Osteoblast (primary cell): Measurements from ENCODE around the gene NCOA6. TPM values are rescaled to one million over a fixed set of nuclear protein-coding genes. Genes with fewer than 3 reads are reported as not detected.

Experiments
- DNase-seq: peaks from one replicate; pipeline ENCODE4 v3.0.0; 2011; ENCODE audit warnings: low spot score, mixed read lengths; ENCODE audit not compliant: insufficient read length; ENCODE audit errors: missing footprints
- H2AFZ ChIP-seq: 2 replicates; pipeline ENCODE4 v1.6.0; 2011; ENCODE audit warnings: mild to moderate bottlenecking, low read length
- H3K27ac ChIP-seq: 2 replicates; pipeline ENCODE4 v1.5.1; 2011; ENCODE audit warnings: mild to moderate bottlenecking, low read depth, low read length, moderate library complexity
- H3K27me3 ChIP-seq: 2 replicates; pipeline ENCODE4 v1.6.0; 2012; ENCODE audit warnings: mild to moderate bottlenecking, control low read depth, inconsistent platforms, low read length, moderate library complexity; ENCODE audit not compliant: insufficient read depth
- H3K36me3 ChIP-seq: 2 replicates; pipeline ENCODE4 v1.5.1; 2011; ENCODE audit warnings: mild to moderate bottlenecking, low read length, control low read depth, moderate library complexity; ENCODE audit not compliant: insufficient read depth
- H3K4me1 ChIP-seq: 2 replicates; pipeline ENCODE4 v1.5.1; 2011; ENCODE audit warnings: mild to moderate bottlenecking, low read length, control low read depth, moderate library complexity; ENCODE audit not compliant: insufficient read depth
- H3K4me2 ChIP-seq: 2 replicates; pipeline ENCODE4 v1.6.0; 2011; ENCODE audit warnings: mild to moderate bottlenecking, low read length; ENCODE audit not compliant: insufficient read depth
- H3K4me3 ChIP-seq: fragments of 200-600 bp; sonication (generic); 3 replicates; pipeline ENCODE4 v1.5.1; 2012; ENCODE audit warnings: mild to moderate bottlenecking, low read length, inconsistent platforms; ENCODE audit not compliant: insufficient read depth
- H3K79me2 ChIP-seq: 2 replicates; pipeline ENCODE4 v1.6.0; 2012; ENCODE audit warnings: mild to moderate bottlenecking, low read length, control low read depth, inconsistent platforms; ENCODE audit not compliant: insufficient read depth
- H3K9me3 ChIP-seq: 2 replicates; pipeline ENCODE4 v1.5.1; 2011; ENCODE audit warnings: low read depth, low read length, control low read depth
- H4K20me1 ChIP-seq: 2 replicates; pipeline ENCODE4 v1.6.0; 2012; ENCODE audit warnings: mild to moderate bottlenecking, low read length, control low read depth; ENCODE audit not compliant: insufficient read depth
- total RNA-seq: library from RNA; depleted of rRNA; stranded (reverse); fragments of >200 nt; gene quantifications from 2 replicates; pipeline ENCODE4 v1.2.3, GENCODE V29; 2012
- TF ChIP-seq, protein P1 (sequence below): IDR thresholded peaks from 2 replicates; pipeline ENCODE4 v1.5.1; 2011; ENCODE audit warnings: mild to moderate bottlenecking, low read depth, low read length, moderate library complexity; ENCODE audit errors: extremely low read depth

NCOA6 gene
- total RNA-seq, 1 donor, result 8.7 TPM

DNA sequence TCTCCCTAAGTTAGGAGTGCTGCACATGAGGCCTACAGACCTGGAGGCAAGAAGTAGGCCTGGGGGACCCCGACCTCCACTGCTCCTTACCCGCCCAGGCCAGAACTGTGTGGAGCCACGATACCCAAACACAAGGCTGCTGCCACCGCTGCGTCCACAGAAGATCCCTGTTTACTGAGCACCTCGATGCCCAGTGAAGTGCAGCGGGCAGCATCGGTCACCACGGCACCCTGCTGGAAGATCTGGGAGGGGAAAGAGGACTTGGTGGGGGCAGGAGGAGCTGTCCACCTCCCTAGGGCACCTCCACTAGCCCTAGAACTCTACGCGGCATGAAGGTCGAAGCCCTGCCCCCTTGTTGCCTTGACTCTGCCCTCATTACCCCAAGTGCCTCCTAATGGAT lies 37.3 kb upstream of the NCOA6 start:
- TF ChIP-seq, protein P1, sequence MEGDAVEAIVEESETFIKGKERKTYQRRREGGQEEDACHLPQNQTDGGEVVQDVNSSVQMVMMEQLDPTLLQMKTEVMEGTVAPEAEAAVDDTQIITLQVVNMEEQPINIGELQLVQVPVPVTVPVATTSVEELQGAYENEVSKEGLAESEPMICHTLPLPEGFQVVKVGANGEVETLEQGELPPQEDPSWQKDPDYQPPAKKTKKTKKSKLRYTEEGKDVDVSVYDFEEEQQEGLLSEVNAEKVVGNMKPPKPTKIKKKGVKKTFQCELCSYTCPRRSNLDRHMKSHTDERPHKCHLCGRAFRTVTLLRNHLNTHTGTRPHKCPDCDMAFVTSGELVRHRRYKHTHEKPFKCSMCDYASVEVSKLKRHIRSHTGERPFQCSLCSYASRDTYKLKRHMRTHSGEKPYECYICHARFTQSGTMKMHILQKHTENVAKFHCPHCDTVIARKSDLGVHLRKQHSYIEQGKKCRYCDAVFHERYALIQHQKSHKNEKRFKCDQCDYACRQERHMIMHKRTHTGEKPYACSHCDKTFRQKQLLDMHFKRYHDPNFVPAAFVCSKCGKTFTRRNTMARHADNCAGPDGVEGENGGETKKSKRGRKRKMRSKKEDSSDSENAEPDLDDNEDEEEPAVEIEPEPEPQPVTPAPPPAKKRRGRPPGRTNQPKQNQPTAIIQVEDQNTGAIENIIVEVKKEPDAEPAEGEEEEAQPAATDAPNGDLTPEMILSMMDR, result no peak
- Histone ChIP-seq H3K79me2 (no peaks in the 10 kb centered on the region), H3K36me3 (peaks cover 11% of the 10 kb centered on the region), H3K27me3 (no peaks in the 10 kb centered on the region), H3K27ac (no peak overlapping the region), H3K4me3 (no peak overlapping the region), H2AFZ (no peak overlapping the region), H3K4me1 (no peaks in the 10 kb centered on the region), H4K20me1 (no peaks in the 10 kb centered on the region), H3K4me2 (no peak overlapping the region), H3K9me3 (no peaks in the 10 kb centered on the region)
- DNase-seq, result no peak

DNA sequence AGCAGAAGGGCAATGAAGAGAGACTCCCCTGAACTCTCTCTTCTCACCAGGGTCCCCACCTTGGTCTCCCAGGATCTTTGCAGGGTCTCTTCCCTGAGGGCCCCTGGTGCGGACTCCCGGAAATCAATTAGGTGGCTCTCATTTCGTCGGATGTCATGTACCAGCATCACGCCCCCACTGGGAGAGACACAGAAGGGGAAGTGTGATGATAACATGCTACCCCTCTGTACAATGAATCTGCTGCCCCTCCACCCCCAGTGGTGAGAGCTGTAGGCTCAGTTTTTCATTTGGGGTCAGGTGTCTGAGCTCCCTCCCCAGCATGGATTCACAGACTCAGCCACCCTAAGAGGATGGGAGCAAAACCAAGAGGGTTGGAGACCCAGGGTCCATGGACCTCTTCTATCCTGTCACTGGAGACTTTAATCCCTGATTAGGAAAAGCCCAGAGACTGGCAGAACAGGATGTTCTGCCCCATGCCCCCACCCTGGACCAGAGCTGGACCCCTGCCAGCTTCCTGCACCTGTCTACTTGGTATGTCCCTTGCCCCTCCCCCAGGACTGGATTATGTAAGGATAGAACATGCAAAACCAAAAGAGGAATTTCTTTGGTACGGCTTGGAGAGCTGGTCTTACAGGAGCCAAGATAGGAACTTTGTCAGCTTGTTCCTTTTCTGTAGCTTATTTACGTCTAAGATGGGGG lies 36.1 kb upstream of the NCOA6 start:
- H3K4me2 ChIP-seq, result no peak overlapping the region
- H3K27ac ChIP-seq, result no peak overlapping the region
- H2AFZ ChIP-seq, result no peak overlapping the region
- TF ChIP-seq, protein P1, result no peak
- no peak overlapping the region for H3K4me3 ChIP-seq
- no peaks in the 10 kb centered on the region for H3K27me3 ChIP-seq
- H3K4me1 ChIP-seq, result no peaks in the 10 kb centered on the region
- H3K36me3 ChIP-seq, result peaks cover 16% of the 10 kb centered on the region
- no peaks in the 10 kb centered on the region for H3K9me3 ChIP-seq
- H4K20me1 ChIP-seq, result no peaks in the 10 kb centered on the region
- H3K79me2 ChIP-seq, result no peaks in the 10 kb centered on the region
- DNase-seq, result no peak

DNA sequence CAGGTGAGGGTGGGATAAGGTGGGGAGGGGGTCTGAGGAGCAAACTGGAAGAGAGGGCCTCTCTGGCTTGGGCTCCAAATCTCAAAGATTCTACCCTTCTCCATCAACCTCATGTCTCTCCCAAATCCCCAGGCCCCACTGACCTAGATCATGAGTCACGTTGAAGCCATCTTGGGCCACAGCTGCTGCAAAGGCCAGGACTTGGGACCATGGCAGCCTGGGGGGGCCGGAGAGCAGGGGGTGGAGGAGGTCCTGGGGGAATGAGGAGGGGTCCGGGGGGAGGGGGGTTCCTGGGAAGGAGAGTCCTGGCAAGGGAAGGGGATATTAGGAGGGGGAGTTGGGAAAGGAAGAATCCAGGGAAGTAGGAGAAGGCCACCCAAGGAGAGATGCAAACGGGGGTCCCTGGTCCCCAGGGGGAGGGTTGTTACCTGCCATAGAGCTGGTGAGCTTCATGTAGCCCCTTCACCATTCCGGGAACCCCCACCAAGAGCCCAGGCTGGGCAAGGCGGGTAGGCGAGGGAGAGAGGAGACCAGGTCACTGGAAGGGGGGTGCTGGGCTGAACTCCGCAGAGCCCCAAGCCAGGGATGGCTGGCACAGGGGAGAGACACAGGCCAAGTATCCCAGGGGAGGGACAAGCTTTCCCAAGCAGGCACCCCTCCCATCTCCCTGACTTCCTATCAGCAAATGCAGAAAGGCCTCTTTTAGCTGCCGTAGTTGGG lies 34.5 kb upstream of the NCOA6 start:
- no peaks in the 10 kb centered on the region for H3K79me2 ChIP-seq
- no peak overlapping the region for H3K4me3 ChIP-seq
- TF ChIP-seq, protein P1, result no peak
- no peak overlapping the region for H2AFZ ChIP-seq
- no peaks in the 10 kb centered on the region for H3K9me3 ChIP-seq
- H4K20me1 ChIP-seq, result no peaks in the 10 kb centered on the region
- H3K4me2 ChIP-seq, result no peak overlapping the region
- H3K4me1 ChIP-seq, result no peaks in the 10 kb centered on the region
- no peak for DNase-seq
- peaks cover 16% of the 10 kb centered on the region for H3K36me3 ChIP-seq
- no peak overlapping the region for H3K27ac ChIP-seq
- H3K27me3 ChIP-seq, result no peaks in the 10 kb centered on the region

DNA sequence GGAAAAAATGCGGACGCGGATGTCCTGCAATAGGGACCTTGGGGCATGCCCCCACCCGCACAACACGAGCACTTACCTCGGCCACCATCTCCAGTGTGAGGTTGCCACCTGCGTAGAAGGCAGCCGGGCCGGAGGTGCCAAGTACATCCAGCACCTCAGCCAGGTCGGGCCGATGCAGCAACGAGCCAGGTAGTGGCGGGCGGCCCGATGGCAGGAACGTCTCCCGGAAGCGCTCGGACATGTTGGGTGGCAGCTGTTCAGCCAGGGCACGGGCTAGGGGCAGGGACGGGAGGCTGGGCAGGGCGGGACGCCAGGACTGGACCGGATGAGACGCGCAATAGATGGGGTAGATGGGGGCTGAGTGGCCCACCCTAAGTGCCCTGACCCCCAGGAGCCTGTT lies 33.9 kb upstream of the NCOA6 start:
- no peaks in the 10 kb centered on the region for H3K79me2 ChIP-seq
- no peak overlapping the region for H3K27ac ChIP-seq
- peaks cover 19% of the 10 kb centered on the region for H3K36me3 ChIP-seq
- no peaks in the 10 kb centered on the region for H3K27me3 ChIP-seq
- H4K20me1 ChIP-seq, result no peaks in the 10 kb centered on the region
- H3K4me1 ChIP-seq, result no peaks in the 10 kb centered on the region
- no peak overlapping the region for H3K4me3 ChIP-seq
- TF ChIP-seq, protein P1, result no peak
- H3K9me3 ChIP-seq, result no peaks in the 10 kb centered on the region
- no peak for DNase-seq
- no peak overlapping the region for H3K4me2 ChIP-seq
- no peak overlapping the region for H2AFZ ChIP-seq
